DMS153 treated with DMSO at 0.1 percent for 48 hours (cell line): ENCODE measurements around the gene PLCB2.

Experiments used
- DNase-seq: peaks from one replicate; lab custom pipeline; 2025; ENCODE audit not compliant: unreplicated experiment; lab: John Stamatoyannopoulos, UW

Gene PLCB2

GRCh38 chr15:40239693-40240618, 67.8 kb downstream of the PLCB2 start:
- no peak for DNase-seq

DNA sequence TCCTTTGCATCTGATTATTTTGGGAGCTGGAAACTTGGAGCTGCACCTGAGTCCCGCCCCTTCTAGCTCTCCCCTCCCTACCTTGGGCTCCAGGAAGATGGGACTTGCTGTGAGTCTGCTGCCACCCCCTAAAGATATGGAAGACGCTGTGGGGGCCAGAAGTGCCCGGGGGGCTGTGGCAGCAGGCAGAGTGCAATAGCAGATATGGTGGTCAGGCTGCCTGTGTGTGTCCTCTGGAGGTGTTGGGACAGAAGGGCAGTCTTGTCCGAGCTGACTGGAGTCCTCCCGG, 68.4 kb downstream of the PLCB2 start:
- DNase-seq, result no peak

- DNase-seq, result no peak
Observed at GRCh38 chr15:40238532-40239403, 69.0 kb downstream of the PLCB2 start, which contains the start of gene PAK6. Gene PAK6, plus strand, starts transcription at chr15:40239063. Its CDS starts 25,723 bp downstream, at chr15:40264786.
